ENCODE results near the gene TNFAIP8L3.

Gene TNFAIP8L3

GRCh38 chr15:51117270-51117669 lies 22.6 kb upstream of the TNFAIP8L3 start:
- no peak for DNase-seq (ENCODE audit: low spot score)

- DNase-seq (ENCODE audit: low spot score): no peak
Measured at GRCh38 chr15:51114437-51115119, 19.9 kb upstream of the TNFAIP8L3 start.

DNA sequence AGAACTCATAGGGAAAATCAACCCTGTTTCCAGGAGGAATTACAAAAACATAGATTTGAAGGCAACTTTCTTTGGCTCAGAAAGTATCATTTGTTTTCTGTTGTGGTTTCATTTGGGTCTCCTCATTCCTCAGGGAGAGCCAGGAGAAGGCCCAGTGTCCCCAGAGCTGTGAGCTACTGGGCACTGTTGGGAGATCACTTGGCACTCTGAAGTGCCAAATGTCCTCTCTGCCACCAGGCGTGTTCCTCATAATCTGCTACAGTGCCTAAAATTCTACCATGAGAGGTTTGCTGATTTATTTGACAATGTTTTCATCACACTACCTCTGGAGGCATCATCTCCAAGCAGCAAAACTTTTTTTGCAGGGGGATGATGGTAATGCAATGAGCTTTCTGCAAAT lies 17.4 kb upstream of the TNFAIP8L3 start:
- no peak for DNase-seq (ENCODE audit: low spot score)

- DNase-seq (ENCODE audit: low spot score): no peak
Measured at GRCh38 chr15:51111061-51111460, 16.4 kb upstream of the TNFAIP8L3 start.

GRCh38 chr15:51110171-51110570 lies 15.5 kb upstream of the TNFAIP8L3 start:
- DNase-seq (ENCODE audit: low spot score): no peak

GRCh38 chr15:51108933-51109550 lies 14.3 kb upstream of the TNFAIP8L3 start:
- DNase-seq (ENCODE audit: low spot score): peak; percentile 57

GRCh38 chr15:51107612-51108011 lies 12.9 kb upstream of the TNFAIP8L3 start:
- DNase-seq (ENCODE audit: low spot score): no peak

- no peak for DNase-seq (ENCODE audit: low spot score)
Measured at GRCh38 chr15:51106481-51106880, 11.8 kb upstream of the TNFAIP8L3 start.

- no peak for DNase-seq (ENCODE audit: low spot score)
Measured at GRCh38 chr15:51105430-51106016, 10.8 kb upstream of the TNFAIP8L3 start.

DNA sequence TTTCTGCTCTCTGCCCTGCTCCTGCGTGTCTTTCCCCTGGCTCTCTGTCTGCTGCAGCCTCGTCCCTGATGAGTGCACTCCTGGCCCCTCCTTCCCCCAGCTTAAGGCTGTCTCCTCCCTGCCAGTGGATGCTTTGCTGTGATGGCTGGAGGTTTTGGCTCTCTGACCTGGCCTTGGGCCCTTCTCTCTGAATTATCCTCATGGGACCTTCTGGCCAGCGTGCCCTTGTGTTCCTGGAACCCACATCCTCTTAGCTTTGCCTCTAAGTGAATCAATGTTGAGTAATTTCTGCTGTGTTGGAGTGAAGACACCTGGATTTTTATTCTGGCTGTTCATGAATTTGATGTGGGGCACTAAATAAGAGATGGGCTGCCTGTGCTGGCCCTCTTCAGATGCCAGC lies 9.8 kb upstream of the TNFAIP8L3 start:
- DNase-seq (ENCODE audit: low spot score): peak; percentile 47

DNA sequence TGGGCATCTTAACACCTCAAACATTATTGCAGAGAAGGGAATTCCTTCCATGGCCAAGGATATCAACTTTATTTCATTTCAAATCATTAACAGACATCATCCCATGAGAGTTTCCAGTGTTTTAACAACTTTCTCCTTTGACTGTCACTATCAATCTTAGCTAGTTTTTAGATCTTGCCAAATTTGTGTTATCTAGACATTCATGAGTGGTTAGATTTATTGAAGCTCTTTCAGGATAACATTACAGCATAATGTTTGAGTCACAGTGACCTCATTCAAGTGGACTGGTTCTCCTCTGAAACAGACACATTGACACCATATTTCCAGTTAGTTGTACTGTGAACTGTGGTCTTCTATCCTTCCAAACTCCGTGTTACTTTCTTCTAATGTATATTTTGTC lies 8.6 kb upstream of the TNFAIP8L3 start:
- DNase-seq (ENCODE audit: low spot score): no peak

DNA sequence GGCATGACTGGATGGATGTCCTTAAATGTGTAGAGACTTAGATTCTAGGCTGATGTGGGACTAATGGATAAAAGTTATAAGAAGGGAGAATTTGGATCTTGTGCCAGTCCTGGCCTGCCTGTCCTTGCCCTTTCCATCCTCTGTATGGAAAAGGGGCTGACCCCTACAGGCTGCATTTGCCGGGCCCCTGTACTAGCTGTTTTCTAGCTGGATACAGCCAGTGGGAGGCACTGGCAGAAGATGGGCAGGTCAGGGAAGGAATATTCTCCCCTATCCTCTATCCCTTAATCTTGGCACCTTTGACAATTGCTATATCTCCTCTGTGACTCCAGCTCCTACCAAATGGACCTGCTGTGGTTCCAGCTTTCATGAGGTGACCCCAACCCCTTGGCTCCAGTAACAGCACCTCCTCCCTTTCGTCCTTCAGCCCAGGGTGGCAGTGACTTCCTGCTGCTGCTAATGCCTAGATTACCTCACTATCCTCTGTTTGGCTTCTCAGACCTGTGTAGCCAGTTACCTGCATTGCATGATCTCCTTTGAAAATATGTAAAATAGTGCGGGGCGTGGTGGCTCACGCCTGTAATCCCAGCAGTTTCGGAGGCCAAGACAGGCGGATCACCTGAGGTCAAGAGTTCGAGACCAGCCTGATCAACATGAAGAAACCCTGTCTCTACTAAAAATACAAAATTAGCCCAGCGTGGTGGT lies 6.2 kb upstream of the TNFAIP8L3 start:
- no peak for DNase-seq (ENCODE audit: low spot score)

DNA sequence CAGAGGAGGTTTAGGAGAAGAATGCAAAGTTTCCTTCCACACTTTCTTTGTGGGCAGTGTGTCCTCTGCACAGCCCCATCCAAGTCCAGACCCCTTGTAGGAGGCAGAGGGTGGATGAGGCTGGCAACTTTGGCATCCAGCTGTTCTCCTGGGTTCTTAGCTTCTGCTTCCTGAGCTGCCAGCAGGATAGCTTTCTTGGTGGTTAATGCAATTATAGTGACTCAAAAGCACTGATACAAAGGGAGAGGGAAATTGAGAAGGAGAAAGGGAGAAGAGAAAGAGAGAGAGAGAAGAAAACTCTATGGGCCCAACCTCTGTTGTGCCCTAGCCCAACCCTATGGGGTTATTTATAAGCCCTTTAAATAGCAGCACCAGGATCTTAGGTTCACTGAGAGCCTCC lies 4.5 kb upstream of the TNFAIP8L3 start:
- DNase-seq (ENCODE audit: low spot score): no peak

DNA sequence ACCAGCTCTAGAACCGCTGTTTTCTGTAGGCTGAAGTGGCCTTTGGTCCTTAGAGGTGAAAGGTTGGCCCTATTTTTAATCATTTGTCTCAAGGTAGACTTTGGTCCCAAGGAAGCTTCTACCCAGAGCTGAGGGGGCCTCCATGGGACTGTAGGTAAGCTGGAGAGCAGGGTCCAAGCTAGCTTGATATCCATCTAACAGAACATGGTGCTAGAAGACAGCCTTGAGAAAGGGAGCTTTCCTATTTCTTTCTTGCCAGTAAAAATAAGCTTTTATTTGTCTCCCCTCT lies 3.6 kb upstream of the TNFAIP8L3 start:
- DNase-seq (ENCODE audit: low spot score): no peak

DNA sequence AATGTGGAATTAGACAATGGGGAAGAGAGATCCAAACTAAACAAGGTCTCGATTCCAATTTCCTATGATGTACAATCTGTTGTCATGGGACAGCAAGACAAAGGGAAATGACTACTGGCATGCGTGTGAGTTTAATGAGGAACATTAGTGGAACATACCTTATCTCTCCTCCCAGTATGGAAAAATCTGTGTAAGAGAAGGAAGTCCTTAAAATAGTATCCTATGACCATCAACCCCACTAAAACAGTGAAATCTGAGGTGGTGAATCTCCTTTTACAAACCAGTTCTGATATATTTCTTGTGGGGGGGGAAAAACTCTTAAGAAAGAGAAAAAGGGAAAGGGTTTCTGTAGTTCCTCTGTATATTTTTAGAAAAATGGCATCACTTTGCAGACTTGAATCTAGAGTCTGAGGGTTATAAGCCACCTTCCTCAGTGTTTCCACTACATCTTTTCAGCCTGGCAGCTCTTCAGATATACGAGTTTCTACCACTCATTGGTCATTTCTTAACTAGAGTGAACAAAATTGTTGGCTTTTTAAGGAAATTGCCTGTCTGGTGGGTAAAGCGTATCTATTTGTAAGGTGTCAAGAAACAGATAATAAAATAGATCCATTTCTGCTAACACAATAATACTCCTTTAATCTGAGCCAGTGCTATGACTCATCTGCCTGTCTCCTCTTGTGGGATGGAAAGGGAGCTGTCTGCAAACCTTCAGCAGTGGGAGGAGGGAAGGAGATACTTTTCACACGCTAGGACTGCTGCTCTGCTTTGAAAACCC lies 3.0 kb upstream of the TNFAIP8L3 start:
- DNase-seq (ENCODE audit: low spot score): peak; percentile 82

DNA sequence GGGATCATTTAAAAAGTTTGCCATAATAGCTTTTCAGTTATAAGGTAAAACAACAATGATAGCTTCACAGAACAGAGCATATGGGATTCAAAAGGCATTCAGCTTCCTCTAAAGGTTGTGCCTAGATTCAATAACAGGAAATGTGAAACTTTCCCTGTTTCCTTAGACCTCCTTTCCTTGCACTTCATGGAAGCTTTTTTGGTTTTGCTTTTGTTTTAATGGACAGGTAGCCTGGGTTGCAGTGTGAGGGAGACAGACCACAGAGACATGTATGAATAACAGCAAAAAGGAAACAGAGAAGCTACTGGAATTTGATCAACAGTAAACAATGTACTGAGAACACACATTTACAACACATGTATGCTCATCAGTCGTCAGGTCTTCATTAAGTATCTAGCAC lies 2.3 kb upstream of the TNFAIP8L3 start:
- no peak for DNase-seq (ENCODE audit: low spot score)

DNA sequence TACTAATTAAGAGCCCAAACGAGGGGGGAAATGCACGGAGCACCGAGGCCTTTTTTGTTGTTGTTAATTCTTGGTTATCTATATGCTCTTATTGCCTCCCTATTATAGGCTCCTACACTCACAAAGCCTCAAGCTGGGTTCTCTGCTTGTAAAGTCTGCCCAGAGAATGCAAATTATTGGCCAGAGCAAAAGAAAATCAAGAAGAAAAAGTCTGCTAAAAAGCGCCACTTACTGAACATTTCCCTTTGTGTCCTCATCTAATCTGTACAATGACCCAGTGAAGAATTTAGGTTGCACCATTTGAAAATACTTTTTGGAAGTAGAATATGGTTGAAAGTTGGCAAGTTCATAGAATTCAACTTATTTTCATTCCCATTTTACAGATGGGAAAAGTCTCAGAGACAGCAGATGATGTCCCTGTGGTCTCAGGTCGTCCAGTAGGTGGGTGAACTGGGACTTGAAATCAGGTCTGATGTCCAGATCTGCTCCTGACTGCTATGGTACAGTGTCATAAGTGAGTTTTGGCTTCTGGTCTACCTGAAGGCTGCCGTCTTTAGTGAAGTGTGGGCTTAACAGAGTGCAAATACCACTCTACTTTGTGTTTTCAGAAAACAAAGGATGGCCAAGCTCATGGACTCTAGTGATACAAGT lies 1.1 kb upstream of the TNFAIP8L3 start:
- no peak for DNase-seq (ENCODE audit: low spot score)

DNA sequence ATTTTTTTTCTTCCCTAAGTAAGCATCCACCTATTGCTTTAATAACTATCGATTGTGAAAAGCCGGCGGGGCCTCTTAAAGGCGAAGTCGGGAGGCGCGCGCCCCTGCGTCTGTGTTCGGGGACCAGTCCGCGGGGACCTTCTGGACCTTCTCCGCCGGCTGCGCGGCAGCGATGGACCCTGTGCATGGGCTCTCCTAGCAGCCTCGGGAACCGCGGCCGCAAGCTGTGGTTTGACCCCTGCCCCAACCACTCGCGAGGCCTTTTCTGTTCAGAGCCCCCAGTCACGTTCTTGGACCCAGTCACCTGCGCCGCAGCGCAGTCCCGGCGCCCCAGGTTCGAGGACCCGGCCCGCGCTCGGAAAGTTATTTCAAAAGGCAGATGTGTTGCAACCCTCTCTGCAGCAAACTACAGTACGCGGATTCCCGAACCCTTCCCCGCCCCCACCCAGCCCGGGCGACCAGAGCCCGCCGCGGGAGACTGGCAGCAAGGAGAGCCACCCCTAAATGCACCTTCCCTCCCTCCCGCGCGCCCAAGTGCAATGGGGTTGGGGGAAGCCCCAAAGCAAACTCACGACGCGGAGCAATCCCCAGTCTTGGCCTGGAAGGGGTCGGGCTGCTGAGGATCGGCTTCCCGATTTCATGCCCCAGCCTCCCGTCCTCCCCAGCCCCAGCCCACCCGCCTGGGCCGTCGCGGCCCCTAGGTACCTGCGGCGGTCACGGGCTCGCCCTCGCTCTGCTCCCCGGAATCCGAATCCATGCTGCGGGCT lies 684 bp downstream of the TNFAIP8L3 start:
- peak; percentile 49 for DNase-seq (ENCODE audit: low spot score)

GRCh38 chr15:51093488-51093838 lies 1.2 kb downstream of the TNFAIP8L3 start:
- DNase-seq (ENCODE audit: low spot score): no peak

DNA sequence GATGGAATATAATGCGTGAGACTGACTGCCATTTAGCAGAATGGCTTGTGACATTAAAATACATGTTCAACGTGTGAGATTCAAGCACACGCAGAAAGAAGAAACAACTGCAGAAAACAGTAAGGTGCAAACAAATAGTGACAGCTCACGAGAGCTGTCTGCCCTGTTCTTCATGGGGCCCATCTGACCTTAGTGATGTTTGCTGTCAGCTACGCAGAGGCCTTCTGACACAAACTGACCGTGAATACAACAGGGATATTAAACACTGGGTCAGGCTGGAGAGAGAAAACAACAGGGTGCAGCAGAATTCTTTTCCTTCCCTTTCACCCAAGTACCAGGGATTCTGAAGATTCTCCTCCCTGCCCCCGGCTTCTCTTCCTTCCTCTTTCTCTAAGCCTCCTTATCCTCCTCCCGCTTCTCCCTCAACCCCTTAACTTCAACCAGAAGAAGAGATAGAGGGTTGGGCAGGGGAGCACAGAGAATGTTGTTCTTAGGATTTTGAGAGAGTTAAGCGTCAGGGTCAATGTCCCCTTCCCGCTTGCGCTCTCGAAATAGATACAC lies 2.1 kb downstream of the TNFAIP8L3 start:
- DNase-seq (ENCODE audit: low spot score): no peak

DNA sequence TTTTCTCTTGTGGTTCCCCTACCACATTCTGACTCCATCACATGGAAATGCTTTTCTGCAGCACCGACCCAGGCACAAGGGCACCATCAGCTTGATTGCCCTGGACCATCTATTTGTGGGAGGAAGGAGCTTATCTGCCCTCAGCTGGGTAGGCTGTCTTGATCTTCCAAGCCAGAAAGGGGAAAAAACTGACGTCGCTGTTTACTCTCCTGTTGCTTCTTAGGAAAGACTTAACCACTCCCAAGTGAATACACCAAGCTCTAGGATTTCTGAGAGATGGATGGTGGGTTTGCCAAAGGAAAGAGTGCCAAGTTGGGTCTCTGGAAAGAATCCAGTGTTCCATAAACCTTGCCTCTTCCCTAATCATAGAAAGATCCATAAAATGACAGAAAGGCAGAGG lies 4.0 kb downstream of the TNFAIP8L3 start:
- DNase-seq (ENCODE audit: low spot score): no peak
